Testis (tissue), 3 donors: ENCODE data around the gene SLIT3. TPM values are rescaled to one million over a fixed set of nuclear protein-coding genes. Genes with fewer than 3 reads are reported as not detected.

Source experiments
- DNase-seq: peaks from one replicate; pipeline ENCODE4 v3.0.0-alpha.2; 2019
- H3K27ac ChIP-seq, 2 donors: fragments of 200-600 bp; sonication (generic); one replicate each; pipeline ENCODE4 v1.5.1; 2019
- H3K27me3 ChIP-seq: fragments of 200-600 bp; sonication (generic); one replicate; pipeline ENCODE4 v1.5.1; 2019
- H3K36me3 ChIP-seq: fragments of 200-600 bp; sonication (generic); one replicate; pipeline ENCODE4 v1.5.1; 2017; ENCODE audit warnings: low read depth; ENCODE audit errors: missing control alignments
- H3K4me1 ChIP-seq: fragments of 200-600 bp; sonication (generic); one replicate; pipeline ENCODE4 v1.5.1; 2019
- H3K4me3 ChIP-seq, 2 donors: fragments of 200-600 bp; sonication (generic); one replicate each; pipeline ENCODE4 v1.5.1; 2017 to 2019
- H3K9me3 ChIP-seq: fragments of 200-600 bp; sonication (generic); one replicate; pipeline ENCODE4 v1.5.1; 2017
- CTCF ChIP-seq, 3 experiments: fragments of 450-650 bp in 2 of 3; fragments of 200-600 bp in 1 of 3; sonication (generic) in 1 of 3; IDR thresholded peaks; one replicate each; pipeline ENCODE4 v1.5.1; 2016 to 2019; ENCODE audit warnings: antibody characterized with exemption in 3 of 3, mild to moderate bottlenecking in 2 of 3, moderate library complexity in 1 of 3
- POLR2A ChIP-seq: fragments of 450-650 bp; IDR thresholded peaks from one replicate; pipeline ENCODE4 v1.6.1; 2017; ENCODE audit warnings: antibody characterized with exemption, mild to moderate bottlenecking, moderate library complexity
- WGBS, 2 donors: methylation state at CpG; one replicate each; pipeline ENCODE4 v1.1.5; 2018; 5-methylcytosine and 5-hydroxymethylcytosine counted together
- intact Hi-C: fragments of 100-400 bp; cut with DNase I; formaldehyde crosslinking; loops from one replicate; pipeline ENCODE4 v1.15.1; 2023; ENCODE audit warnings: low total_unique reads
- polyA plus RNA-seq: library from polyadenylated mRNA; stranded (reverse); fragments of 350-450 nt; fragmentation: Illumina TruSeq; extraction: RNeasy Lipid Tissue Mini Kit (QIAGEN cat#74804); gene quantifications from one replicate; pipeline ENCODE4 v1.2.3, GENCODE V29; 2014; ENCODE audit warnings: low read depth, low replicate concordance; ENCODE audit not compliant: insufficient read depth
- total RNA-seq, 2 donors: library from RNA; depleted of rRNA; stranded (reverse); fragments of >200 nt; gene quantifications; one replicate each; pipeline ENCODE4 v1.2.3, GENCODE V29; 2016

The SLIT3 gene
- total and polyA plus RNA-seq, 3 donors from 2014 or later, result 4.8 to 23.2 (median 7.8) TPM

- no peaks in the 10 kb centered on the region for H3K4me1 ChIP-seq
- TF ChIP-seq CTCF (IDR thresholded peaks at IDR 0.05), result no peak
- no peak for TF ChIP-seq POLR2A
- no peak for DNase-seq
- H3K4me3 ChIP-seq, result no peak overlapping the region
- WGBS, 2 donors, result 75 to 76% methylated on average over 4 of the region's 4 CpGs
- no peaks in the 10 kb centered on the region for H3K27me3 ChIP-seq
- no peak overlapping the region for H3K27ac ChIP-seq
- no peaks in the 10 kb centered on the region for H3K36me3 ChIP-seq
- intact Hi-C loops, result no loop called here
- no peaks in the 10 kb centered on the region for H3K9me3 ChIP-seq
These were observed 216.2 kb downstream of the SLIT3 start for GRCh38 chr5:169084775-169085174.

GRCh38 chr5:169083394-169084018 lies 217.4 kb downstream of the SLIT3 start:
- H3K27ac ChIP-seq, result no peak overlapping the region
- WGBS, 2 donors, result 86 to 87% methylated on average over 7 to 8 of the region's 8 CpGs
- H3K4me3 ChIP-seq, result no peak overlapping the region
- no peak for DNase-seq
- H3K4me1 ChIP-seq, result no peaks in the 10 kb centered on the region
- intact Hi-C loops, result no loop called here
- no peaks in the 10 kb centered on the region for H3K9me3 ChIP-seq
- H3K36me3 ChIP-seq, result no peaks in the 10 kb centered on the region
- no peak for TF ChIP-seq CTCF (IDR thresholded peaks at IDR 0.05)
- no peak for TF ChIP-seq POLR2A
- H3K27me3 ChIP-seq, result no peaks in the 10 kb centered on the region

- no peak for DNase-seq
- intact Hi-C loops, result no loop called here
These were observed 219.8 kb downstream of the SLIT3 start for GRCh38 chr5:169081000-169081724.

DNA sequence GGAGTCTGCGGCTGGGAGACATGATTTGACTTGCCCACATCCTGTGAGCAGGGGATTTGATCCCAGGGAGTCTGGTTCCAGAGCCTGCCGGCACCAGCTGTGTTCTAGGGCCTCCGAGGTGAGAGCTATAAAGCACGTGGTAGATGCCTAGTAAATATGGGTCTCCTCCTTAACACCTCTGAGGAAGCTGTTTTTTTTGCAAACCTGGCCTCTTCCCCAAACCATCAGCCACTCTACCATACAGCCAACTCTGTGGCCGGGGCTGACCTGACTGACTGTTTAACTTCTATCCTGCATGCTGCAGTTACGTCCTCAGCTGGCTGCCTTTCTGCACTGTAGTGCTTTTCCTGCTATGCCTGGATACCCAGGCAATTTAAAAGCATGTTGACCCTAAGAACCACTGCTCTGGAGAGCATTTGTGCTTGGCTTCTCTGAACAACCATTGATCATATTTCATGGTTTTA lies 220.5 kb downstream of the SLIT3 start:
- Histone ChIP-seq H3K4me3 (no peak overlapping the region), H3K36me3 (no peaks in the 10 kb centered on the region), H3K9me3 (no peaks in the 10 kb centered on the region), H3K27ac (no peak overlapping the region), H3K27me3 (no peaks in the 10 kb centered on the region), H3K4me1 (no peaks in the 10 kb centered on the region)
- intact Hi-C loops, result no loop called here
- WGBS, 2 donors, result 90 to 93% methylated on average over 4 to 6 of the region's 6 CpGs
- DNase-seq, result no peak
- TF ChIP-seq CTCF (IDR thresholded peaks at IDR 0.05), result no peak
- TF ChIP-seq POLR2A, result no peak

More at GRCh38 chr5:169081000-169081724, 219.8 kb downstream of the SLIT3 start:
- Histone ChIP-seq H3K4me3 (no peak overlapping the region), H3K27ac (no peak overlapping the region), H3K4me1 (no peaks in the 10 kb centered on the region), H3K27me3 (no peaks in the 10 kb centered on the region), H3K9me3 (no peaks in the 10 kb centered on the region), H3K36me3 (no peaks in the 10 kb centered on the region)
- 84 to 85% methylated on average over 6 to 9 of the region's 9 CpGs for WGBS, 2 donors
- TF ChIP-seq POLR2A (no peak), CTCF (IDR thresholded peaks at IDR 0.05) (no peak)
